K562 (cell line): ENCODE data around the gene PSMD9. TPM values are rescaled to one million over a fixed set of nuclear protein-coding genes. Genes with fewer than 3 reads are reported as not detected.

Experiments used
- BCOR ChIP-seq: fragments of 450-650 bp; IDR thresholded peaks from 2 replicates; pipeline ENCODE4 v1.6.1; 2016
- CC2D1A ChIP-seq: fragments of 450-650 bp; IDR thresholded peaks from 2 replicates; pipeline ENCODE4 v1.6.1; 2017; ENCODE audit warnings: mild to moderate bottlenecking
- CEBPG ChIP-seq, 3 experiments: fragments of 200-800 bp in 1 of 3; sonication (Bioruptor generic) in 1 of 3; sonication (generic) in 1 of 3; formaldehyde crosslinking in 1 of 3; IDR thresholded peaks in 2 of 3; conservative IDR thresholded peaks in 1 of 3; 2 replicates each; pipeline versions ENCODE4 v1.6.1 to v1.8.0; 2016 to 2022; ENCODE audit warnings: missing compliant biosample characterization in 2 of 3, missing genetic modification characterization in 2 of 3, mild to moderate bottlenecking in 1 of 3, missing genetic modification reagents in 1 of 3
- CXXC5 ChIP-seq: fragments of 250-450 bp; sonication (Bioruptor Pico); IDR thresholded peaks from 2 replicates; pipeline ENCODE4 v1.8.0; 2022; ENCODE audit warnings: inconsistent platforms, mild to moderate bottlenecking, moderate library complexity
- EWSR1 ChIP-seq: fragments of 450-650 bp; IDR thresholded peaks from 2 replicates; pipeline ENCODE4 v1.6.1; 2018; ENCODE audit warnings: borderline replicate concordance, mild to moderate bottlenecking, low read depth, moderate library complexity; ENCODE audit not compliant: partially characterized antibody
- GABPB2 ChIP-seq: fragments of 250-450 bp; sonication (Bioruptor Pico); conservative IDR thresholded peaks from 2 replicates; pipeline ENCODE4 v1.5.1; 2021; ENCODE audit warnings: mild to moderate bottlenecking
- NCOA2 ChIP-seq, 2 experiments: fragments of 450-650 bp; IDR thresholded peaks; 2 replicates each; pipeline ENCODE4 v1.6.1; 2018; ENCODE audit warnings: mild to moderate bottlenecking in 2 of 2, moderate library complexity in 1 of 2; ENCODE audit not compliant: partially characterized antibody in 2 of 2
- NR1H2 ChIP-seq: sonication (generic); formaldehyde crosslinking; IDR thresholded peaks from 2 replicates; pipeline ENCODE4 v1.4.0; 2020; ENCODE audit warnings: mild to moderate bottlenecking, missing genetic modification reagents
- PHF21A ChIP-seq: fragments of 450-650 bp; IDR thresholded peaks from 2 replicates; pipeline ENCODE4 v1.6.1; 2017; ENCODE audit warnings: low read depth, borderline replicate concordance
- RFX5 ChIP-seq: IDR thresholded peaks from 2 replicates; pipeline ENCODE4 v1.6.1; 2011; ENCODE audit warnings: low read depth, mild to moderate bottlenecking, improper control_type of control experiment, low read length
- TAF9B ChIP-seq: fragments of 450-650 bp; IDR thresholded peaks from 2 replicates; pipeline ENCODE4 v1.6.1; 2018; ENCODE audit warnings: mild to moderate bottlenecking; ENCODE audit not compliant: partially characterized antibody
- ZFX ChIP-seq: sonication (generic); formaldehyde crosslinking; IDR thresholded peaks from 2 replicates; pipeline ENCODE4 v1.8.0; 2022; ENCODE audit warnings: mild to moderate bottlenecking, missing genetic modification reagents, moderate library complexity
- ZNF24 ChIP-seq: fragments of 450-650 bp; IDR thresholded peaks from 2 replicates; pipeline ENCODE4 v1.6.1; 2016
- ZNF586 ChIP-seq: fragments of 450-650 bp; formaldehyde crosslinking; conservative IDR thresholded peaks from 2 replicates; pipeline ENCODE4 v1.4.0; 2020; ENCODE audit warnings: mild to moderate bottlenecking, moderate library complexity
- ZNF75A ChIP-seq: fragments of 450-650 bp; formaldehyde crosslinking; IDR thresholded peaks from 2 replicates; pipeline ENCODE4 v1.4.0; 2020; ENCODE audit warnings: mild to moderate bottlenecking
- polyA plus RNA-seq, 8 experiments: library from polyadenylated mRNA; depleted of rRNA in 4 of 8; stranded (reverse) in 5 of 8; unstranded in 3 of 8; fragments of >200 nt; fragmentation: Nextera tagmentation in 2 of 8; fragmentation: Illumina TruSeq in 1 of 8; extraction: Ambion mirVana in 2 of 8; extraction: Trizol in 1 of 8; gene quantifications; 2 replicates each; pipeline versions ENCODE4 v1.2.1 to v1.2.3, GENCODE V29; 2011 to 2014; ENCODE audit warnings: inconsistent platforms in 1 of 8, missing spikeins in 1 of 8
- total RNA-seq, 7 experiments: library from RNA; depleted of rRNA in 6 of 7; stranded (reverse); fragments of >200 nt in 6 of 7; fragmentation: Illumina TruSeq in 2 of 7; extraction: Trizol in 2 of 7; gene quantifications; 2 replicates each; pipeline versions ENCODE4 v1.2.1 to v1.2.3, GENCODE V29; 2011 to 2021; ENCODE audit warnings: low replicate concordance in 1 of 7
- TF ChIP-seq, protein P1 (sequence below): fragments of 450-650 bp; formaldehyde crosslinking; IDR thresholded peaks from 2 replicates; pipeline ENCODE4 v1.4.0; 2020; ENCODE audit warnings: mild to moderate bottlenecking, moderate library complexity
- TF ChIP-seq, protein P2 (sequence below): sonication (generic); formaldehyde crosslinking; IDR thresholded peaks from 2 replicates; pipeline ENCODE4 v1.8.0; 2022; ENCODE audit warnings: mild to moderate bottlenecking, missing genetic modification reagents
- TF ChIP-seq, protein P3 (sequence below): fragments of 450-650 bp; IDR thresholded peaks from 2 replicates; pipeline ENCODE4 v1.6.1; 2014; ENCODE audit warnings: low read depth, mild to moderate bottlenecking, moderate library complexity, borderline replicate concordance

Gene PSMD9
- total and polyA plus RNA-seq, 9 of the 15 experiments (the other 6 are each of a cell fraction or from before 2014, with no cell fraction given) = 12.2 to 143 (median 61.3) TPM

DNA sequence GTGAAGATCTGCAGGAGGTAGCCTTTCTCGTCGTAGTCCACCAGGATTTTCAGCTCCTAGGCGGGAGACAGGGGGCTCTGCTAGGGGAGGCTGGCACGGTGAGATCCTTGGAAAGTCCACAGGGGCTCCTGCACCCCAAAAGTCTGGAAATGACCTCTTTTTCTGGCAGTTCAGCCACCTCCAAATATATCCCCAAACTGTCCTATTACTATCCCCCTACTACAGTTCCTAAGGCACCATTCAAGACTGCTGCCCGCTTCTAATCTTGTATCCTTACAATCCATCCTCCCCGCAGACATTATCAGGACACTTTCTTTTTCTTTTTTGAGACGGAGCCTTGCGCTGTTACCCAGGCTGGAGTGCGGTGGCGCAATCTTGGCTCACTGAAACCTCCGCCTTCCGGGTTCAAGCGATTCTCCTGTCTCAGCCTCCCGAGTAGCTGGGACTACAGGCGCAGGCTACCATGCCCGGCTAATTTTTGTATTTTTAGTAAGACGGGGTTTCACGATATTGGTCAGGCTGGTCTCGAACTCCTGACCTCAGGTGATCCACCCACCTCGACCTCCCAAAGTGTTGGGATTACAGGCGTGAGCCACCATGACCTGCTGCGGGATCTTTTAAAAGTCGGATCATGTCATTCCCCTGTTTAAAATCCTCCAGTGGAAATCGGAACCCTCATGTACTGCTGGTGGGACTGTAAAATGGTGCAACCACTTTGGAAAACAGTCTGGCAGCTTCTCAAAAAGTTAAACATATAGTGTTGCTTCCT lies 48.4 kb upstream of the PSMD9 start (continued):
- TF ChIP-seq ZFX (peak; percentile 9; the same call in 1 of the 2 replicates), NCOA2 (IDR thresholded peaks at IDR 0.05; ENCODE audit: partially characterized antibody in 2 of 2) (no peak), RFX5 (no peak), ZNF24 (no peak; the same call in 1 of the 2 replicates), CXXC5 (0 out of 2 replicates have a peak, but pooled peaks have one; percentile 8), EWSR1 (no peak), ZNF75A (CRISPR knock-in tag) (no peak), BCOR (peak; percentile 68; the same call in 1 of the 2 replicates), NR1H2 (no peak), ZNF586 (CRISPR knock-in tag) (no peak), TAF9B (no peak), GABPB2 (CRISPR knock-in tag) (no peak), CC2D1A (no peak), CEBPG (CRISPR knock-in tag; IDR thresholded peaks at IDR 0.05) (peak; percentile 90), CEBPG (tag; conservative IDR thresholded peaks at IDR 0.05 in 1 of 2, IDR thresholded peaks at IDR 0.05 in 1 of 2) (peak; percentile 86 to 95), PHF21A (no peak)
- TF ChIP-seq, protein P1, sequence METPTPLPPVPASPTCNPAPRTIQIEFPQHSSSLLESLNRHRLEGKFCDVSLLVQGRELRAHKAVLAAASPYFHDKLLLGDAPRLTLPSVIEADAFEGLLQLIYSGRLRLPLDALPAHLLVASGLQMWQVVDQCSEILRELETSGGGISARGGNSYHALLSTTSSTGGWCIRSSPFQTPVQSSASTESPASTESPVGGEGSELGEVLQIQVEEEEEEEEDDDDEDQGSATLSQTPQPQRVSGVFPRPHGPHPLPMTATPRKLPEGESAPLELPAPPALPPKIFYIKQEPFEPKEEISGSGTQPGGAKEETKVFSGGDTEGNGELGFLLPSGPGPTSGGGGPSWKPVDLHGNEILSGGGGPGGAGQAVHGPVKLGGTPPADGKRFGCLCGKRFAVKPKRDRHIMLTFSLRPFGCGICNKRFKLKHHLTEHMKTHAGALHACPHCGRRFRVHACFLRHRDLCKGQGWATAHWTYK (CRISPR knock-in tag) = no peak
- TF ChIP-seq, protein P2, sequence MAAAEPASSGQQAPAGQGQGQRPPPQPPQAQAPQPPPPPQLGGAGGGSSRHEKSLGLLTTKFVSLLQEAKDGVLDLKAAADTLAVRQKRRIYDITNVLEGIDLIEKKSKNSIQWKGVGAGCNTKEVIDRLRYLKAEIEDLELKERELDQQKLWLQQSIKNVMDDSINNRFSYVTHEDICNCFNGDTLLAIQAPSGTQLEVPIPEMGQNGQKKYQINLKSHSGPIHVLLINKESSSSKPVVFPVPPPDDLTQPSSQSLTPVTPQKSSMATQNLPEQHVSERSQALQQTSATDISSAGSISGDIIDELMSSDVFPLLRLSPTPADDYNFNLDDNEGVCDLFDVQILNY (CRISPR knock-in tag) = no peak
- TF ChIP-seq, protein P3, sequence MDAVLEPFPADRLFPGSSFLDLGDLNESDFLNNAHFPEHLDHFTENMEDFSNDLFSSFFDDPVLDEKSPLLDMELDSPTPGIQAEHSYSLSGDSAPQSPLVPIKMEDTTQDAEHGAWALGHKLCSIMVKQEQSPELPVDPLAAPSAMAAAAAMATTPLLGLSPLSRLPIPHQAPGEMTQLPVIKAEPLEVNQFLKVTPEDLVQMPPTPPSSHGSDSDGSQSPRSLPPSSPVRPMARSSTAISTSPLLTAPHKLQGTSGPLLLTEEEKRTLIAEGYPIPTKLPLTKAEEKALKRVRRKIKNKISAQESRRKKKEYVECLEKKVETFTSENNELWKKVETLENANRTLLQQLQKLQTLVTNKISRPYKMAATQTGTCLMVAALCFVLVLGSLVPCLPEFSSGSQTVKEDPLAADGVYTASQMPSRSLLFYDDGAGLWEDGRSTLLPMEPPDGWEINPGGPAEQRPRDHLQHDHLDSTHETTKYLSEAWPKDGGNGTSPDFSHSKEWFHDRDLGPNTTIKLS = no peak
